ENCODE data around the gene ANKRD44. TPM values are rescaled to one million over a fixed set of nuclear protein-coding genes. Genes with fewer than 3 reads are reported as not detected.

ANKRD44 gene
- total RNA-seq, 1 donor from 2014 or later: 3.4 TPM

GRCh38 chr2:197073270-197073669, 237.3 kb downstream of the ANKRD44 start:
- DNase-seq (ENCODE audit: low spot score): no peak
- H3K79me2 ChIP-seq (ENCODE audit: low read depth): no peaks in the 10 kb centered on the region
- no peaks in the 10 kb centered on the region for H3K27me3 ChIP-seq
- H3K27ac ChIP-seq: no peak overlapping the region
- TF ChIP-seq EZH2phosphoT487 (IDR thresholded peaks at IDR 0.05) (no peak), CTCF (IDR thresholded peaks at IDR 0.05) (no peak), EZH2 (IDR thresholded peaks at IDR 0.05) (no peak)
- H3K27ac Mint-ChIP-seq: peak overlapping the region; percentile 60
- peaks cover 2% of the 10 kb centered on the region for H3K27me3 Mint-ChIP-seq (ENCODE audit: insufficient read depth, low read depth)
- peaks cover 23% of the 10 kb centered on the region for H3K4me1 Mint-ChIP-seq
- H3K9me3 ChIP-seq (ENCODE audit: low read depth): no peaks in the 10 kb centered on the region
- no peaks in the 10 kb centered on the region for H4K20me1 ChIP-seq (ENCODE audit: low read depth)
- no peak overlapping the region for H3K4me3 Mint-ChIP-seq
- no peak overlapping the region for H2AFZ ChIP-seq (replicated peaks)
- no peak overlapping the region for H3K4me3 ChIP-seq
- no peak overlapping the region for H3K9ac ChIP-seq
- H3K36me3 ChIP-seq: no peaks in the 10 kb centered on the region
- no peaks in the 10 kb centered on the region for H3K9me3 Mint-ChIP-seq
- peaks cover 2% of the 10 kb centered on the region for H3K36me3 Mint-ChIP-seq
- H3F3A ChIP-seq (ENCODE audit: low read depth): peaks cover 4% of the 10 kb centered on the region
- H3K4me2 ChIP-seq: no peak overlapping the region
- H3K4me1 ChIP-seq: peaks cover 9% of the 10 kb centered on the region

GRCh38 chr2:197072533-197072932, 238.0 kb downstream of the ANKRD44 start:
- Mint-ChIP-seq H3K4me1 (peaks cover 23% of the 10 kb centered on the region), H3K27me3 (ENCODE audit: insufficient read depth, low read depth) (peaks cover 2% of the 10 kb centered on the region), H3K36me3 (peaks cover 2% of the 10 kb centered on the region), H3K9me3 (no peaks in the 10 kb centered on the region), H3K27ac (no peak overlapping the region), H3K4me3 (no peak overlapping the region)
- H3K9ac ChIP-seq: no peak overlapping the region
- no peak overlapping the region for H3K4me2 ChIP-seq
- H3K36me3 ChIP-seq: no peaks in the 10 kb centered on the region
- TF ChIP-seq CTCF (IDR thresholded peaks at IDR 0.05): no peak
- TF ChIP-seq EZH2phosphoT487 (IDR thresholded peaks at IDR 0.05): no peak
- no peak for TF ChIP-seq EZH2 (IDR thresholded peaks at IDR 0.05)
- H3K79me2 ChIP-seq (ENCODE audit: low read depth): no peaks in the 10 kb centered on the region
- no peak overlapping the region for H3K4me3 ChIP-seq
- H3K9me3 ChIP-seq (ENCODE audit: low read depth): no peaks in the 10 kb centered on the region
- no peaks in the 10 kb centered on the region for H4K20me1 ChIP-seq (ENCODE audit: low read depth)
- DNase-seq (ENCODE audit: low spot score): no peak
- H3K27me3 ChIP-seq: no peaks in the 10 kb centered on the region
- peaks cover 4% of the 10 kb centered on the region for H3F3A ChIP-seq (ENCODE audit: low read depth)
- peaks cover 9% of the 10 kb centered on the region for H3K4me1 ChIP-seq
- H2AFZ ChIP-seq (replicated peaks): no peak overlapping the region
- H3K27ac ChIP-seq: no peak overlapping the region

GRCh38 chr2:197071790-197072436, 238.7 kb downstream of the ANKRD44 start:
- peaks cover 2% of the 10 kb centered on the region for H3K36me3 Mint-ChIP-seq
- no peak overlapping the region for H3K4me3 Mint-ChIP-seq
- TF ChIP-seq CTCF (IDR thresholded peaks at IDR 0.05): no peak
- no peak for TF ChIP-seq EZH2phosphoT487 (IDR thresholded peaks at IDR 0.05)
- TF ChIP-seq EZH2 (IDR thresholded peaks at IDR 0.05): no peak
- H3K4me1 Mint-ChIP-seq: peaks cover 23% of the 10 kb centered on the region
- peaks cover 2% of the 10 kb centered on the region for H3K27me3 Mint-ChIP-seq (ENCODE audit: insufficient read depth, low read depth)
- H3K27ac Mint-ChIP-seq: no peak overlapping the region
- no peaks in the 10 kb centered on the region for H3K27me3 ChIP-seq
- DNase-seq (ENCODE audit: low spot score): no peak
- H3K4me2 ChIP-seq: no peak overlapping the region
- no peaks in the 10 kb centered on the region for H3K9me3 Mint-ChIP-seq
- no peaks in the 10 kb centered on the region for H3K36me3 ChIP-seq
- H3K27ac ChIP-seq: no peak overlapping the region
- H3K4me3 ChIP-seq: no peak overlapping the region
- no peak overlapping the region for H3K9ac ChIP-seq
- H3F3A ChIP-seq (ENCODE audit: low read depth): no peaks in the 10 kb centered on the region
- no peak overlapping the region for H2AFZ ChIP-seq (replicated peaks)
- no peaks in the 10 kb centered on the region for H3K79me2 ChIP-seq (ENCODE audit: low read depth)
- H4K20me1 ChIP-seq (ENCODE audit: low read depth): no peaks in the 10 kb centered on the region
- no peaks in the 10 kb centered on the region for H3K9me3 ChIP-seq (ENCODE audit: low read depth)
- peaks cover 9% of the 10 kb centered on the region for H3K4me1 ChIP-seq
